Tibial nerve (tissue), 4 donors: ENCODE data around the gene AHCYL2. TPM values are rescaled to one million over a fixed set of nuclear protein-coding genes. Genes with fewer than 3 reads are reported as not detected.
"Not testable (repeated sequence)": the region's sequence is repeated elsewhere in the genome, so short reads cannot be mapped to it uniquely, and the experiment has no call there.

ENCODE experiments used
- DNase-seq, 2 donors: peaks; one replicate each; pipeline ENCODE4 v3.0.0-alpha.2; 2019; ENCODE audit warnings: low spot score in 2 of 2
- H3K27ac ChIP-seq, 4 donors: fragments of 200-600 bp; sonication (generic) in 3 of 4; one replicate each; pipeline ENCODE4 v1.5.1; 2017 to 2019; ENCODE audit warnings: mild to moderate bottlenecking in 1 of 4
- H3K27me3 ChIP-seq, 2 donors: fragments of 200-600 bp; sonication (generic) in 1 of 2; one replicate each; pipeline versions ENCODE4 v1.5.1 to v1.6.0; 2017 to 2019
- H3K36me3 ChIP-seq, 3 donors: fragments of 200-600 bp; sonication (generic); one replicate each; pipeline ENCODE4 v1.5.1; 2018 to 2019
- H3K4me1 ChIP-seq, 4 donors: fragments of 200-600 bp; sonication (generic) in 3 of 4; one replicate each; pipeline ENCODE4 v1.5.1; 2017 to 2019
- H3K4me3 ChIP-seq, 4 donors: fragments of 200-600 bp; sonication (generic) in 3 of 4; one replicate each; pipeline ENCODE4 v1.5.1; 2017 to 2019; ENCODE audit warnings: mild to moderate bottlenecking in 1 of 4, moderate library complexity in 1 of 4
- H3K9me3 ChIP-seq, 4 donors: fragments of 200-600 bp; sonication (generic) in 3 of 4; one replicate each; pipeline ENCODE4 v1.5.1; 2017 to 2019
- EP300 ChIP-seq, 2 donors: sonication (generic); formaldehyde crosslinking; IDR thresholded peaks; one replicate each; pipeline ENCODE4 v1.6.1; 2017; ENCODE audit warnings: antibody characterized with exemption in 2 of 2, mild to moderate bottlenecking in 1 of 2
- POLR2A ChIP-seq, 2 donors: fragments of 450-650 bp; IDR thresholded peaks; one replicate each; pipeline ENCODE4 v1.6.1; 2017; ENCODE audit warnings: antibody characterized with exemption in 2 of 2, mild to moderate bottlenecking in 2 of 2, moderate library complexity in 2 of 2
- WGBS, 2 donors: methylation state at CpG; one replicate each; pipeline ENCODE4 v1.1.5; 2018; 5-methylcytosine and 5-hydroxymethylcytosine counted together
- total RNA-seq, 4 donors: library from RNA; depleted of rRNA; stranded (reverse); fragments of >200 nt; gene quantifications; one replicate each; pipeline ENCODE4 v1.1.0, GENCODE V29; 2016
- TF ChIP-seq, protein P1 (sequence below), 5 experiments: fragments of 200-600 bp in 3 of 5; fragments of 450-650 bp in 2 of 5; sonication (generic) in 3 of 5; IDR thresholded peaks; one replicate each; pipeline ENCODE4 v1.5.1; 2016 to 2019; ENCODE audit warnings: antibody characterized with exemption in 5 of 5, mild to moderate bottlenecking in 3 of 5, moderate library complexity in 2 of 5

AHCYL2 gene
- total RNA-seq, 4 donors from 2014 or later: 21.6 to 42.9 (median 30.9) TPM

DNA sequence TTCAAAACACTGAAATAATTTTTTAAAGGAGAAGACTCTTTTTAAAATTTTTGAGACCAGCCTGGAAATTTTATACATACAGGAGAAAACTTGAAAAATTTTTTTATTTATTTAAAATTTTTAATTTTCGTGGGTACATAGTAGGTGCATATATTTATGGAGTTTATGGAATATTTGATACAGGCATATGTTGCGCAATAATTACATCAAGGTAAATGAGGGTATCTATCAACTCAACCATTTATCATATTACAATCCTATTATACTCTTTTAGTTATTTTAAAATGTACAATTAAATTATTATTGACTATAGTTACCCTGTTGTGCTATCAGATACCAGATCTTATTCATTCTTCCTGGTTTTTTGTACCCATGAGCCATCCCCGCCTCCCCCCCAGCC lies 75.1 kb downstream of the AHCYL2 start:
- WGBS, 2 donors: 95 to 97% methylated on average over 3 of the region's 3 CpGs
- Histone ChIP-seq H3K4me1 (peaks cover 0 to 12% (median 0%) of the 10 kb centered on the region in 4 donors), H3K9me3 (no peaks in the 10 kb centered on the region), H3K4me3 (no peak overlapping the region), H3K27ac (no peak overlapping the region), H3K36me3 (no peaks in the 10 kb centered on the region), H3K27me3 (no peaks in the 10 kb centered on the region)
- no peak for TF ChIP-seq POLR2A (IDR thresholded peaks at IDR 0.05)
- TF ChIP-seq EP300 (IDR thresholded peaks at IDR 0.05): no peak
- TF ChIP-seq, protein P1, sequence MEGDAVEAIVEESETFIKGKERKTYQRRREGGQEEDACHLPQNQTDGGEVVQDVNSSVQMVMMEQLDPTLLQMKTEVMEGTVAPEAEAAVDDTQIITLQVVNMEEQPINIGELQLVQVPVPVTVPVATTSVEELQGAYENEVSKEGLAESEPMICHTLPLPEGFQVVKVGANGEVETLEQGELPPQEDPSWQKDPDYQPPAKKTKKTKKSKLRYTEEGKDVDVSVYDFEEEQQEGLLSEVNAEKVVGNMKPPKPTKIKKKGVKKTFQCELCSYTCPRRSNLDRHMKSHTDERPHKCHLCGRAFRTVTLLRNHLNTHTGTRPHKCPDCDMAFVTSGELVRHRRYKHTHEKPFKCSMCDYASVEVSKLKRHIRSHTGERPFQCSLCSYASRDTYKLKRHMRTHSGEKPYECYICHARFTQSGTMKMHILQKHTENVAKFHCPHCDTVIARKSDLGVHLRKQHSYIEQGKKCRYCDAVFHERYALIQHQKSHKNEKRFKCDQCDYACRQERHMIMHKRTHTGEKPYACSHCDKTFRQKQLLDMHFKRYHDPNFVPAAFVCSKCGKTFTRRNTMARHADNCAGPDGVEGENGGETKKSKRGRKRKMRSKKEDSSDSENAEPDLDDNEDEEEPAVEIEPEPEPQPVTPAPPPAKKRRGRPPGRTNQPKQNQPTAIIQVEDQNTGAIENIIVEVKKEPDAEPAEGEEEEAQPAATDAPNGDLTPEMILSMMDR (IDR thresholded peaks at IDR 0.05): no peak
- no peak for DNase-seq

DNA sequence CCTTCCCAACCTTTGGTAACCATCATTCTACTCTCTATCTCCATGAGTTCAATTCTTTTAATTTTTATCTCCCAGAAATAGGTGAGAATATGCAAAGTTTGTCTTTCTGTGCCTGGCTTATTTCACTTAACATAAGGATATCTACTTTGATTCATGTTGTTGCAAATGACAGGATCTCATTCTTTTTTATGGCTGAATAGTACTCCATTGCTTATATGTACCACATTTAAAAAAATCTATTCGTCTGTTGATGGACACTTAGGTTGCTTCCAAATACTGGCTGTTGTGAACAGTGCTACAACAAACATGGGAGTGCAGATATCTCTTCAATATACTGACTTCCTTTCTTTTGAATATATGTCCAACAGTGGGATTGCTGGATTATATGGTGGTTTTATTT lies 75.5 kb downstream of the AHCYL2 start:
- H3K27ac ChIP-seq, H3K27me3 ChIP-seq, H3K9me3 ChIP-seq, H3K36me3 ChIP-seq, H3K4me3 ChIP-seq, DNase-seq, H3K4me1 ChIP-seq: not testable (repeated sequence)
- whole genome bisulfite sequencing, 2 donors: 97% methylated on average over 1 of the region's 1 CpG

DNA sequence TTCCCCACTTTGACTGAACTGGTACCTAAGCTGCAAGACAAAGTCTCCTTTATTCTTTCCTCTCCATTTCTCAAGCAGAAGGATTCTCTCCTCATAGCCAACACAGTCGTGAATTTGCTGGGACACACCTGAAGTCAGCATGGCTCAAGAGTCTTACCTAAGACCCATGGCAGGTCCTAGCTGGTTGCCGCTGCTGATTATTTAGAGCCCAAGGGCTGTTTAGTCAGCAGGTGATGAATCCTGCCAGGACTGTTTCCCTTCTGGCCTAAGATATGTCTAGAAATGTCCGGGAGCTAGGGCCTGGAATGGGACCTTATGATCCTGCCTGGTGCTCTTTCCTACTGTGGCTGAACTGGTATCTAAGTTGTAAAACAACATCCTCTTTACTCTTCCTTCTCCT lies 82.8 kb downstream of the AHCYL2 start:
- Histone ChIP-seq H3K9me3 (no peaks in the 10 kb centered on the region), H3K4me3 (no peak overlapping the region), H3K4me1 (peaks cover 0 to 16% (median 0%) of the 10 kb centered on the region in 4 donors), H3K36me3 (no peaks in the 10 kb centered on the region), H3K27ac (no peak overlapping the region), H3K27me3 (no peaks in the 10 kb centered on the region)
- TF ChIP-seq EP300 (IDR thresholded peaks at IDR 0.05) (no peak), POLR2A (IDR thresholded peaks at IDR 0.05) (no peak)
- TF ChIP-seq, protein P1 (IDR thresholded peaks at IDR 0.05): no peak
- DNase-seq: no peak
- WGBS, 2 donors: 64 to 77% methylated on average over 3 of the region's 3 CpGs

DNA sequence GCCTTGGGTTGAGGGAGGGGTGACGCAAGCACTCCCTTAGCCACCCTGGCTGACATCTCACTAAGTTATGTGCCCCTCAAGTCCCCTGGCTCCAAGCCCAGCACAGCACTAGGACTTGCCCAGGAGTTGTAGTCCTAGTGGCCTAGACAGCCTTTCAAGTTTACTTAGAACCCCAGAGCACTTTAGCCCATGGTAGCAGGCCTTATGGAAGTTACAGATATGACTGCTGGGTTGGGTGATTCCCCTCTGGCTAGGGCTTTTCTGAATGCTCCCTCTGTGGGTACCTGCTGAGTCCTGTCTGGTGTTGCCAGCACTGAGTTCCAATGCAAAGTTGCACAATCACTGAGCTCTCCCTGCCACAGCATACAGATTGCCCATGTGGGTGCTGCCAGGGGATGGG lies 83.2 kb downstream of the AHCYL2 start:
- no peaks in the 10 kb centered on the region for H3K36me3 ChIP-seq
- H3K4me1 ChIP-seq: peaks cover 0 to 16% (median 0%) of the 10 kb centered on the region in 4 donors
- H3K4me3 ChIP-seq: no peak overlapping the region
- TF ChIP-seq POLR2A (IDR thresholded peaks at IDR 0.05) (no peak), EP300 (IDR thresholded peaks at IDR 0.05) (no peak)
- TF ChIP-seq, protein P1 (IDR thresholded peaks at IDR 0.05): no peak
- DNase-seq: no peak
- 50 to 80% methylated on average over 1 of the region's 1 CpG for WGBS, 2 donors
- no peaks in the 10 kb centered on the region for H3K27me3 ChIP-seq
- H3K27ac ChIP-seq: no peak overlapping the region
- H3K9me3 ChIP-seq: no peaks in the 10 kb centered on the region

DNA sequence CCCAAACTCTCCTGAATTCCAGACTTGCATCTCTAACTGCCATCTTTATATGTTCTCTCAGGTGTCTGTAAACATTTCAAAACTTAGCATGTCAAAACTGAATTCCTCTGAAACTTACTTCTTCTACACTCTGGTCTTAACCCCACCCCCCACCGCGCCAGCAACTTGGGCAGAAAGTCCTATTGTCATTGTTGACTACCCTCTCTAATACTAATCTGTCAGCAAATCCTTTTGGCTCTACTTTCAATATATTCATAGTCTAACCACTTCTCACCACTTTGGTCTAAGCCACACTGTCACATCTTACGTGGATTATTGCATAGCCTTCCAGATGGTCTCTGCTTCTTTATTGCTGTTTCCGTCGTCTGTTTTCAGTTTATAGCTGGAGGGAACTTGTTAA lies 86.6 kb downstream of the AHCYL2 start:
- DNase-seq: no peak
- 77 to 81% methylated on average over 5 of the region's 5 CpGs for WGBS, 2 donors

DNA sequence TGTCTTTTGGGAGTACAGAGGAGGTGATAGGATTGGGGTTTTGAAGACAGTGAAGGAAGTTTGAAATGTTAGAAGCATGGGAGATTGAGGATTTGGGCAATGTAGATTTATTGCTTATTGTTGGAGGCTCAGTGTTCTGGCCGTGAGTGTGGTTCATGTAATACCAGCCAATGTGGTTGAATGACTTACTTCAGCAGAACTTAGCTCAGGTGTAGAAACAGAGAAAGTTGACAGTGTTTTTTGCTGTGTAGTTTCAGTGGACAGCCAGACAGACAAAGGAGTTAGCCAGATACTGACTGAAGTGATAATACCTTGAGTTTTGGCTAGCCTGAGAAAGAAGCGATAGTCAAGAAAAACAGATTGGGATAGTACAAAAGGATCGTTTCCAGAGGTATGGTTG lies 88.5 kb downstream of the AHCYL2 start:
- H3K36me3 ChIP-seq: no peaks in the 10 kb centered on the region
- WGBS, 2 donors: 87% methylated on average over 3 of the region's 3 CpGs

More for the DNA sequence above, 86.6 kb downstream of the AHCYL2 start:
- Histone ChIP-seq H3K4me1 (peaks cover 0 to 36% (median 2%) of the 10 kb centered on the region in 4 donors), H3K27me3 (no peaks in the 10 kb centered on the region), H3K4me3 (no peak overlapping the region), H3K9me3 (no peaks in the 10 kb centered on the region), H3K27ac (no peak overlapping the region), H3K36me3 (no peaks in the 10 kb centered on the region)
- TF ChIP-seq EP300 (IDR thresholded peaks at IDR 0.05) (no peak), POLR2A (IDR thresholded peaks at IDR 0.05) (no peak)

More for the DNA sequence above, 88.5 kb downstream of the AHCYL2 start:
- H3K27me3 ChIP-seq: no peaks in the 10 kb centered on the region
- no peak overlapping the region for H3K27ac ChIP-seq
- no peak overlapping the region for H3K4me3 ChIP-seq
- no peak for TF ChIP-seq EP300 (IDR thresholded peaks at IDR 0.05)
- no peak for TF ChIP-seq POLR2A (IDR thresholded peaks at IDR 0.05)
- TF ChIP-seq, protein P1 (IDR thresholded peaks at IDR 0.05): no peak
- H3K4me1 ChIP-seq: peaks cover 0 to 37% (median 2%) of the 10 kb centered on the region in 4 donors
- H3K9me3 ChIP-seq: no peaks in the 10 kb centered on the region
- no peak for DNase-seq
